Mesenchymal stem cell (in vitro differentiated cells and primary cell): Measurements from ENCODE around the gene FERMT3.
A peak's percentile ranks its signal among the peaks of the same experiment; 100 is the strongest.
"Not testable (repeated sequence)": the region's sequence is repeated elsewhere in the genome, so short reads cannot be mapped to it uniquely, and the experiment has no call there.

Source experiments
- DNase-seq: peaks from one replicate; pipeline ENCODE4 v3.0.0-alpha.2; 2013
- H2AFZ ChIP-seq: one replicate; pipeline ENCODE4 v1.6.1; 2013; ENCODE audit warnings: low read depth, mild to moderate bottlenecking, control low read depth, inconsistent platforms, low read length, moderate library complexity
- H2AK5ac ChIP-seq: 2 replicates; pipeline ENCODE4 v1.6.1; 2013; ENCODE audit warnings: low read length, moderate library complexity, mild to moderate bottlenecking, inconsistent platforms; ENCODE audit not compliant: severe bottlenecking
- H2BK120ac ChIP-seq: one replicate; pipeline ENCODE4 v1.6.1; 2013; ENCODE audit warnings: low read depth, mild to moderate bottlenecking, inconsistent platforms, low read length, moderate library complexity
- H2BK12ac ChIP-seq, 2 experiments: one replicate each; pipeline ENCODE4 v1.6.1; 2013; ENCODE audit warnings: inconsistent platforms in 2 of 2, low read length in 2 of 2, mild to moderate bottlenecking in 2 of 2, moderate library complexity in 2 of 2, control low read depth in 1 of 2
- H2BK15ac ChIP-seq: one replicate; pipeline ENCODE4 v1.6.1; 2013; ENCODE audit warnings: mild to moderate bottlenecking, low read depth, inconsistent platforms; ENCODE audit not compliant: poor library complexity, severe bottlenecking
- H2BK5ac ChIP-seq: 2 replicates; pipeline ENCODE4 v1.6.1; 2013; ENCODE audit warnings: low read depth, mild to moderate bottlenecking, low read length, control low read depth, inconsistent platforms; ENCODE audit not compliant: poor library complexity, severe bottlenecking
- H3K14ac ChIP-seq, 2 experiments: one replicate each; pipeline ENCODE4 v1.6.1; 2013; ENCODE audit warnings: inconsistent platforms in 2 of 2, low read length in 2 of 2, control low read depth in 1 of 2, mild to moderate bottlenecking in 1 of 2, moderate library complexity in 1 of 2
- H3K18ac ChIP-seq, 2 experiments: one replicate each; pipeline ENCODE4 v1.6.1; 2013; ENCODE audit warnings: inconsistent platforms in 2 of 2, low read length in 2 of 2, control low read depth in 1 of 2, low read depth in 1 of 2, mild to moderate bottlenecking in 1 of 2
- H3K23ac ChIP-seq, 2 experiments: one replicate each; pipeline ENCODE4 v1.6.1; 2013; ENCODE audit warnings: inconsistent platforms in 2 of 2, low read length in 2 of 2, mild to moderate bottlenecking in 2 of 2, moderate library complexity in 2 of 2, control low read depth in 1 of 2
- H3K27ac ChIP-seq: 2 replicates; pipeline ENCODE4 v1.5.1; 2013; ENCODE audit warnings: mild to moderate bottlenecking, moderate library complexity, low read length, control low read depth, inconsistent platforms; ENCODE audit not compliant: poor library complexity, severe bottlenecking
- H3K27me3 ChIP-seq, 2 experiments: 2 replicates each; pipeline versions ENCODE4 v1.6.1 to v1.7.0; 2013; ENCODE audit warnings: low read length in 2 of 2, mild to moderate bottlenecking in 2 of 2, moderate library complexity in 2 of 2, control low read depth in 1 of 2, inconsistent platforms in 1 of 2; ENCODE audit not compliant: control insufficient read depth in 1 of 2, insufficient read depth in 1 of 2
- H3K36me3 ChIP-seq, 2 experiments: 2 replicates each; pipeline versions ENCODE4 v1.6.1 to v1.7.0; 2013; ENCODE audit warnings: low read length in 2 of 2, control low read depth in 1 of 2, inconsistent platforms in 1 of 2, low read depth in 1 of 2, mild to moderate bottlenecking in 1 of 2; ENCODE audit not compliant: insufficient read depth in 2 of 2, control insufficient read depth in 1 of 2
- H3K4ac ChIP-seq, 2 experiments: one replicate each; pipeline ENCODE4 v1.6.1; 2013; ENCODE audit warnings: inconsistent platforms in 2 of 2, low read length in 2 of 2, mild to moderate bottlenecking in 2 of 2, moderate library complexity in 2 of 2, control low read depth in 1 of 2, low read depth in 1 of 2
- H3K4me1 ChIP-seq: 2 replicates; pipeline ENCODE4 v1.6.1; 2013; ENCODE audit warnings: low read depth, low read length, control low read depth; ENCODE audit not compliant: control insufficient read depth, insufficient read depth
- H3K4me2 ChIP-seq: 2 replicates; pipeline ENCODE4 v1.6.1; 2013; ENCODE audit warnings: low read length, mild to moderate bottlenecking, inconsistent platforms; ENCODE audit not compliant: poor library complexity, severe bottlenecking
- H3K4me3 ChIP-seq, 2 experiments: 2 replicates each; pipeline versions ENCODE4 v1.5.1 to v1.7.0; 2013; ENCODE audit warnings: low read length in 2 of 2, mild to moderate bottlenecking in 2 of 2, control low read depth in 1 of 2, low read depth in 1 of 2; ENCODE audit not compliant: insufficient read depth in 1 of 2
- H3K79me1 ChIP-seq: replicated peaks from 2 replicates; pipeline ENCODE4 v1.6.1; 2013; ENCODE audit warnings: mild to moderate bottlenecking, control low read depth, low read length, inconsistent platforms; ENCODE audit not compliant: poor library complexity, severe bottlenecking
- H3K9ac ChIP-seq: 2 replicates; pipeline ENCODE4 v1.7.0; 2013; ENCODE audit warnings: mild to moderate bottlenecking, low read length, moderate library complexity
- H3K9me3 ChIP-seq: 2 replicates; pipeline ENCODE4 v1.7.0; 2013; ENCODE audit warnings: mild to moderate bottlenecking, low read length; ENCODE audit not compliant: control insufficient read depth
- H4K8ac ChIP-seq: one replicate; pipeline ENCODE4 v1.6.1; 2013; ENCODE audit warnings: inconsistent platforms, mild to moderate bottlenecking, low read length, moderate library complexity
- H4K91ac ChIP-seq: one replicate; pipeline ENCODE4 v1.6.1; 2013; ENCODE audit warnings: mild to moderate bottlenecking, low read length, inconsistent platforms
- WGBS: methylation state at CpG from one replicate; pipeline ENCODE4 v1.1.7; 2013; ENCODE audit warnings: mixed read lengths; 5-methylcytosine and 5-hydroxymethylcytosine counted together

FERMT3 gene

DNA sequence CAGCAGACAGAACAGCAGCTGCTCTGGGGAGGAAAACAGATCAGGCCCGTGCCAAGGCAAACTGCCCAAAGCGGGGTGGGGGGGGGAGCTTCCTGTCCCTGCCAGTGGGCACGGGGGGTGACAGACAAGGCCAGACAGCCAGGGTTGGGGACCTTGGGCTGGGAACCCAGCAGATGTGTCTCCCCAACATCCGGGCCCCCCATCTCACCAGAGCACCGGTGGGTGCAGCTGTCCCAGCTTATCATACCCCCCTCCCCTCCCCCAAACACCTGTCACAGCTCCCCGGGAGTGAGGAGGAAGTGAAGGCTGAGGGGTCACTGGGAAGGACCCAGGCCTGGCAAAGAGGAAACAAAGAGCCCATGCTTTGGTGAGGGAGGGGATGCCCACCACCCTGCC lies 38.9 kb downstream of the FERMT3 start:
- Histone ChIP-seq H2BK120ac (peak overlapping the region; percentile 55), H2BK5ac (peak overlapping the region; percentile 10), H2AK5ac (no peak overlapping the region), H3K27me3 (no peaks in the 10 kb centered on the region), H3K14ac (peak overlapping the region in 1 of 2 experiments; percentile 83), H3K79me1 (peaks cover 3% of the 10 kb centered on the region), H3K9ac (peak overlapping the region; percentile 93), H2BK12ac (peak overlapping the region in 1 of 2 experiments; percentile 87), H4K91ac (peak overlapping the region; percentile 95), H3K18ac (peak overlapping the region; percentile 46 to 91), H3K4me2 (peak overlapping the region; percentile 89), H2AFZ (no peak overlapping the region), H4K8ac (peak overlapping the region; percentile 33), H2BK15ac (no peak overlapping the region), H3K23ac (no peak overlapping the region), H3K9me3 (no peaks in the 10 kb centered on the region), H3K4me1 (peaks cover 37% of the 10 kb centered on the region), H3K4me3 (peak overlapping the region; percentile 75 to 95), H3K4ac (peak overlapping the region; percentile 96), H3K36me3 (peaks cover 14 to 26% of the 10 kb centered on the region in 2 experiments), H3K27ac (peak overlapping the region; percentile 79)
- 33% methylated on average over 2 of the region's 6 CpGs for WGBS
- no peak for DNase-seq

GRCh38 chr11:64245797-64246620 lies 39.5 kb downstream of the FERMT3 start:
- H3K79me1 ChIP-seq, result peaks cover 5% of the 10 kb centered on the region
- no peaks in the 10 kb centered on the region for H3K27me3 ChIP-seq
- peaks cover 40% of the 10 kb centered on the region for H3K4me1 ChIP-seq
- H2BK12ac ChIP-seq, result peak overlapping the region; percentile 69 to 87
- peaks cover 14 to 26% of the 10 kb centered on the region in 2 experiments for H3K36me3 ChIP-seq
- H2BK120ac ChIP-seq, result peak overlapping the region; percentile 82
- peak overlapping the region; percentile 10 for H2BK5ac ChIP-seq
- H3K4me2 ChIP-seq, result peak overlapping the region; percentile 89
- peak overlapping the region; percentile 79 for H3K27ac ChIP-seq
- H2BK15ac ChIP-seq, result peak overlapping the region; percentile 30
- peak overlapping the region; percentile 33 for H4K8ac ChIP-seq
- H3K4me3 ChIP-seq, result peak overlapping the region; percentile 75 to 95
- H2AFZ ChIP-seq, result no peak overlapping the region
- peak; percentile 93 for DNase-seq
- WGBS, result 2% methylated on average over 32 of the region's 46 CpGs
- H3K4ac ChIP-seq, result peak overlapping the region; percentile 96
- no peaks in the 10 kb centered on the region for H3K9me3 ChIP-seq
- H3K9ac ChIP-seq, result peak overlapping the region; percentile 93
- peak overlapping the region; percentile 68 to 91 for H3K18ac ChIP-seq
- peak overlapping the region; percentile 95 for H4K91ac ChIP-seq
- H3K14ac ChIP-seq, result peak overlapping the region in 1 of 2 experiments; percentile 98
- peak overlapping the region; percentile 6 for H2AK5ac ChIP-seq
- peak overlapping the region in 1 of 2 experiments; percentile 90 for H3K23ac ChIP-seq

DNA sequence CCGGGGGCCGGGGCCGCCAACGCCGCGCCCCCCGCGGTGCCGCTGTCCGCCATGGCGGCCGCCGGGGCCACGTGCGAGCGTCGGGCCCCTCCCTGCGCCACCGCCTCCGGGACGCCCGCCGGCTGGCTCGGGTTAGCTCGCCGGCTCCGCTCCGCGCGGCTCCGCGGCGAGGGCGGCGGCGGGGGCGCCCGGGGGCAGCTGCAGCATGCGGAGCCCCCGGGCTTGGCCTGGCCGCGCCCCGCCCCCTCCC lies 40.0 kb downstream of the FERMT3 start:
- not testable (repeated sequence) for H2BK15ac ChIP-seq, H2BK12ac ChIP-seq, DNase-seq, H4K8ac ChIP-seq, H3K27ac ChIP-seq, H2AK5ac ChIP-seq, H3K4me2 ChIP-seq, H3K27me3 ChIP-seq, H3K79me1 ChIP-seq, H3K9me3 ChIP-seq, H2AFZ ChIP-seq, H4K91ac ChIP-seq, H3K23ac ChIP-seq, H2BK120ac ChIP-seq, H2BK5ac ChIP-seq, H3K14ac ChIP-seq, H3K18ac ChIP-seq
- 0% methylated on average over 1 of the region's 43 CpGs for WGBS
- peak overlapping the region; percentile 75 to 95 for H3K4me3 ChIP-seq
- H3K4ac ChIP-seq, result peak overlapping the region in 1 of 2 experiments; percentile 96
- H3K9ac ChIP-seq, result peak overlapping the region; percentile 93
- H3K4me1 ChIP-seq, result peaks cover 42% of the 10 kb centered on the region
- H3K36me3 ChIP-seq, result peaks cover 14 to 26% of the 10 kb centered on the region in 2 experiments

- H3K23ac ChIP-seq, result peak within 1 kb of the TSS in 1 of 2 experiments; percentile 90
- H4K91ac ChIP-seq, result peak within 1 kb of the TSS; percentile 95
- H2BK15ac ChIP-seq, result peak within 1 kb of the TSS; percentile 66
- peak within 1 kb of the TSS; percentile 34 for H2BK5ac ChIP-seq
- peak within 1 kb of the TSS; percentile 36 for H2AFZ ChIP-seq
- peak within 1 kb of the TSS in 1 of 2 experiments; percentile 98 for H3K14ac ChIP-seq
- peaks cover 44% of the 10 kb centered on the region for H3K4me1 ChIP-seq
- peak within 1 kb of the TSS; percentile 6 for H2AK5ac ChIP-seq
- H3K79me1 ChIP-seq, result peaks cover 7% of the 10 kb centered on the region
- H4K8ac ChIP-seq, result peak within 1 kb of the TSS; percentile 96
- H3K4me3 ChIP-seq, result peak within 1 kb of the TSS; percentile 75 to 98
- H3K9me3 ChIP-seq, result no peaks in the 10 kb centered on the region
- peak; percentile 94 for DNase-seq
- peak within 1 kb of the TSS; percentile 93 for H3K9ac ChIP-seq
- peak within 1 kb of the TSS; percentile 94 to 99 for H3K18ac ChIP-seq
- peak within 1 kb of the TSS; percentile 89 for H3K4me2 ChIP-seq
- peak within 1 kb of the TSS; percentile 90 for H3K27ac ChIP-seq
- H2BK120ac ChIP-seq, result peak within 1 kb of the TSS; percentile 95
- peak within 1 kb of the TSS; percentile 96 for H3K4ac ChIP-seq
- under 1% methylated on average over 54 of the region's 74 CpGs for WGBS
- peak within 1 kb of the TSS; percentile 70 to 87 for H2BK12ac ChIP-seq
- H3K36me3 ChIP-seq, result peaks cover 14 to 26% of the 10 kb centered on the region in 2 experiments
- H3K27me3 ChIP-seq, result no peaks in the 10 kb centered on the region
These were observed 40.6 kb downstream of the FERMT3 start, which contains the start of gene PPP1R14B for GRCh38 chr11:64246871-64247728. Gene PPP1R14B, minus strand, starts transcription at chr11:64246943. Its CDS starts 270 bp downstream, at chr11:64246673.
